ENCODE data around the gene PLA2G4B.

Gene PLA2G4B

DNA sequence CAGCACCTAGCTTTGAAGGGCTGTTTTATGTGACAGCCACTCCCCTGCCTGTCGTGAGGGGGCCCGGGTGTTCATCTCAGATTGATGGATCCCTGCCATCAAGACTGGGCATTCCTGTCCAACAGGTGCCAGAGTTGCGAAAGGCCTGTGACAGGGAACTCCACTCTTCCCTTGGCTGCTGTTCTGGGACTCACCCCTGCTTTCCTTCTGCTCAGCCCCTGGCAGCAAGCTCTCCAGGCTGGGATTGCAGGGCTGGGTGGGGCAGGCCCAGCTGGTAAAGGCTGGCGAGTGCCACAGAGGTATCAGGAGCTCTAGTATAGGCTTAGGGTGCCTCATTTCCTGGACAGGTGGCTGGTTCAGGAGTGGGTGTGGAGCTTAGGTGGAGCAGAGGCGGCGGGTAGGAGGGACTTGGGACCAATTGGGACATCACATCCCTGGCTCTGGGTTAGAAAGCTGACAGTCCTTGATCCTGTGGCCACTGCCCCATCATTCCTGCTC lies at the start of gene PLA2G4B:
PLA2G4B (plus strand) TSS at position 448 of the 498 bp plus-strand sequence. CDS start 67 bp downstream, outside the sequence.
- no peak for DNase-seq (ENCODE audit: low spot score)

DNA sequence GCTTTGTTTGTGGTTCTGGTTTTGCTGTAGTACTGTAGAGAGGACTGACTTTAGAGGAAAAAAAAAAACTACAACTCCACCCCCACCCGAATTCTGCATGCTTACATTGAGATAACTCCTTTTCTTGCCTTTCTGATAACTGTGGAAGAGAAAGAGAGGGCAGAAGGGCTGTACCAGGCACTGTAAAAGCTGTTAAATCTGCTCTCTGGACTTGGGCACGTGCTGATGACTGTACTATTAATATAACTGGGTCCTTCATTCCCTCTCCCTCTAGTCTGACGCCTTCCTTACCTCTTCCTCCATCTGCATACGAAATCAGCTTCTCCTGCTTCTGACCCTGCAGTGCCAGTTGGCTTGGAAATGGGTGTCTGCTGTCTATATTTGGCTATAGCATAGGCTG lies 49.4 kb upstream of the PLA2G4B start:
- DNase-seq (ENCODE audit: low spot score): no peak

DNA sequence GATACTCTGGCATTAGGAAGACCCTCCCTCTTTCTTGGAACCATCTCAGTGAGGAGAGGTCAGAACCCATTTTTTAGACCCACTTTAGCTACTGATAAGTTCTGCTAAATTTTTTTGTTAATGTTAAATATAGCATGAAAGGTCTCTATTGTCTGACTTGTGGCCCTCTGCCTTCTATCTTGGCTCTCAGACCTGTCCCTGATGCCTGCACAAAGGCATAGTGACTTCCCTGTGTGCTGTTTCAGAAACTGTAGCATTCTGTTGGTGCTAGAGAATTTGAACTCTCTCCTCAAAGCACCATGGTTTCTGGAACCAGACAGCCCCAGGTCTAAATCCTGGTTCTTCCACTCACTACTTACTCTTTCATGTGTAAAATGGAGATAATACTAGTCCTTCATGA lies 49.0 kb upstream of the PLA2G4B start:
- no peak for DNase-seq (ENCODE audit: low spot score)

DNA sequence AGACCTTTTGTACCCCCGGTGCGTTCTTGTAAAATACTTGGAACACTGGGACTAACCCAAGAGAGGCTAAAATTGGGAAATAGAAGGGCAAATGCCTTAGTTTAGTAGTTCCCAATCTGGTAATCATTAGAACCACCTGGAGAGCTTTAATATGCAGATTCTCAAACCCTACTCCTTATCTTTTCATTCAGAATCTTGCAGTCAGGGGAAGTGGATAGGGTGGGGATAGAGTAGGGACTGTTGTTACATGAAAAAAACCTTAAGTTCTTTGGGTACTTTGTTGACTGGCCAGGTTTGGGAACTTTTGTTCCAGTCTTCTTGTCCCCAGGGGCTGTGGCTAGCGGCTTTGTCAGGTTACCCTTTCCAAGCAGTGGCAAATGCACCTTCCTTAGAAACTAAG lies 48.5 kb upstream of the PLA2G4B start:
- no peak for DNase-seq (ENCODE audit: low spot score)

GRCh38 chr15:41790756-41791546 lies 47.7 kb upstream of the PLA2G4B start:
- no peak for DNase-seq (ENCODE audit: low spot score)

GRCh38 chr15:41791547-41791937 lies 47.1 kb upstream of the PLA2G4B start:
- DNase-seq (ENCODE audit: low spot score): no peak

GRCh38 chr15:41792000-41792637 lies 46.5 kb upstream of the PLA2G4B start:
- DNase-seq (ENCODE audit: low spot score): no peak

GRCh38 chr15:41794081-41794480 lies 44.6 kb upstream of the PLA2G4B start:
- no peak for DNase-seq (ENCODE audit: low spot score)

DNA sequence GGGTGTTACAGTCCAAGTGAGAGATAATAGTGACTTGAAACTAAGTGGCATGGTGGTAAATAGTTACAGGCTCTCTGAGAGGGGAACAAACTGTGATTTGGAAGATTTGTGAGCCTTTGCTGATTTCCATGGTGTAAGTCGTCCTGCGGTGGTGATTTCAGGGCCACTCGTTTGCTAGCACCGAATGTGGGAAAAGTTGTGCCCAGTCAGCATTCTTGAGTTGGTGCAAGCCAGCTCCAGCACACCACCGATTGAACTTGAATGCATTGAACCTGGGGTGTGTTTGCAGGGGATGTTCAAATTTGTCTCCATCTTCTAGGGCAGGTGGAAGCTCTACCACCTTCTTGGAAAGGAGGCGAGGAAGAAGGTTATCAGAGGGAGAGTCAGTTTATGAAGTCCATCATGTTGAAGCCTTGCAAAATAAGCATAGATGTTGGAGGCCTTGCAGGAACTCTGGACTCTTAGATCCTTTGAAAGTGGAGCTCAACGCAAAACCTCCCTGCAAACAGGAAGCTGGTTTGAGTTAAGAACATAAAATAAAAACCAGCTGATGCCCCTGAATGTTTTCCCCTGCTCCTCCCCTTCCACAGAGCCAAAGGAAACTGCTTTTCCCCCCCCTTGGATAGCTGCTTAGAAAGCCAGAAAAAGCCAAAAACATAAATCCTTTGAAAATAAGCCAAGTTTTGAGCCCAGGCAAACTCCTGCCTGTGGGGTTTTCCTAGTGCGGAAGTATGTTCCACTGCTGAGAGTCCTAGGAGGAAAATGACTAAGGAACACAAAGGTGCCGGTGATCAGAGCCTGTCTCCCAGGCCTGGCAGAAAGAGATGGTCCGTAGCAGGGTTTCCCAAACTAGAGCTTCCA lies 42.4 kb upstream of the PLA2G4B start:
- no peak for DNase-seq (ENCODE audit: low spot score)

GRCh38 chr15:41797201-41797944 lies 41.3 kb upstream of the PLA2G4B start:
- DNase-seq (ENCODE audit: low spot score): no peak

DNA sequence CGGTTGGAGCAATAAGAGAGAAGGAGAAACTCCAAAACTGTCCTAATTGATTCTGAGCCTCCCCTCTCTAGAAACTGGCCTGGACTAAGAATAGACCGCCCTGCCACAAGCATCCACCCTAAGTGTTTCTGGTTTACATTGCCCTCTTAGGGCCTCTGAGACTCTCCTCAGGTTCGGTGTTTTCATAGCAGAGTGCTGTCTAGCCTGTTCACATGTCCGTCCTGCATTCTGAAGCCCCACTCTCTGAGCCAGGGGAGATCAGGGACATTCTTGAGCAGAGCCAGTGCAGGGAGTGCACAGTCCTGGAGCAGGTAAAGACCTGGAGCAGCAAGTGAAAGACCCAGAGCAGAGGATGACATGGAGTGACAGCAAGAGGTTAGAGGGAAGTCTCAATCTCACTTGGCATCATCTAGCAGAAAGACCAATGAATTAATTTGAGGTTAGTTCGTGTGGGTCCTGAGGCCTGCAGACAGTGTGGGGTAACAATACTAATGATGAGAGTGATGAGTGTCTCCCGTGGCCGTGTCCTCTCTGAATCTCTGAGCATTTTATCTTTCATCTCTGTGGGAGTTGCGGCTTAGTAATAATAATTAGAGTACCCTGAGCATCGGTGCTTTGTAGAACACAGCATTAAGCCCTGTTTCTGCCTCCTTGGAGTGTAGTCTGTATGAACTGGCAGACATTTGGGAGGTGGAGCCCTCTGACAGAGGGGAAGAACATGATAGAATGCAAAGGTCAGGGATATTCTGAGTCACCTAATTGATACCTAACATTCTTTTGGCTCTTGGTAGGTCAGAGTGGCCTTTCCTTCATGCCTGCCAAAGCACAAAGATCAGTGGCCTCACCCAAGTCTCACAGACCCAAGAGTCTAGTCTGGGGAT lies 39.8 kb upstream of the PLA2G4B start:
- no peak for DNase-seq (ENCODE audit: low spot score)

DNA sequence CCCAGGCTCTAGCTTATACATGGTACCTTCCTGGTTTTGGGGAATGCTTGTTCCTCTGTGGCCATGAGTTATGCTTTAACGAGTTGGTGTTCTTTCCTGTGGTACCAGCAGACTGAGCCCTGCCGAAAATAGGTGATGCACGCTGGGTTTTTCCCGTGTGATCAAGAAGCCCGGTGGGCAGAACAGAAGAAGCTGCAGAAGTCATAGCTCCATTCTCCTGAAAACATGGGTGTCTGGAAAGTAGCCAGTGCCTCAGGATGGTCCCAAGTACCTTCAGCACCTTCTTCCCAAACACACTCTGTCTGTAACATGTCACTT lies 39.2 kb upstream of the PLA2G4B start:
- no peak for DNase-seq (ENCODE audit: low spot score)

DNA sequence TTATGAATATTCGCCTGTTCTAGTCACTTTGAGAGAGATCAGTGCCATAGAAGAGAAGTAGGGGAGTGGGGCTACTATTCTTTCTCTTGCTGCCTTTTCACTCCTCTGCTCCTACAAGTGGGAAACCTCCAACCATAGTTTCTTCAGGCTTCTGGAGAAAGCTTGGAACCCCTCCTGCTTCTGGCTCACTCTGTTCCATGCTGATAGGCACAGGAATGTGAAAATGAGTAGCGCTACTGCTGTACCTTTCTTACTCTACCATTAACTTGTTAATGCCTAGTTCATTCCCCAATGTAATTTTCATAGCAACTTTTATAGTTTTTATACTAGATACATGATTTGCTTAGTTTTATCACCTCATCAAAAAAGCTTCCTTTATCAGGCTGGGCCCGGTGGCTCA lies 37.5 kb upstream of the PLA2G4B start:
- DNase-seq (ENCODE audit: low spot score): no peak

DNA sequence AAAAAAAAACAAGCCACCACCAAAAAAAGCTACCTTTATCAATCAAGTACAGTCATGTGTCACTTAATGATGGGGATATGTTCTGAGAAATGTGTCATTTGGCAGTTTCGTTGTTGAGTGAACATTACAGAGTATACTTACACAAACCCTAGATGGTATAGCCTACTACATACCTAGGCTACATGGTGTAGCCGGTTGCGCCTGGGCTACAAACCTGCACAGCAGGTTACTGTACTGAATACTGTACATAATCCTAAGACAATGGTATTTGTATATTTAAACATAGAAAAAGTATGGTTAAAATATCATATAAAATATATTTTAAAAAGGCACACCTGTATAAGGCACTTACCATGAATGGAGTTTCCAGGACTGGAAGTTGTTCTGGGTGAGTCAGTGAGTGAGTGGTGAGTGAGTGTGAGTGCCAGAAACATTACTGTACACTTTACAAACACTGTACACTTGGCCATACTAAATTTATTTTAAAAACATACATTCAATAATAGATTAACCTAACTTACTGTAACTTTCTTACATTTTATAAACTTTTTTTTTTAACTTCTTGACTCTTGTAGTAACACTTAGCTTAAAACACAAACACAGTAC lies 36.7 kb upstream of the PLA2G4B start:
- no peak for DNase-seq (ENCODE audit: low spot score)

DNA sequence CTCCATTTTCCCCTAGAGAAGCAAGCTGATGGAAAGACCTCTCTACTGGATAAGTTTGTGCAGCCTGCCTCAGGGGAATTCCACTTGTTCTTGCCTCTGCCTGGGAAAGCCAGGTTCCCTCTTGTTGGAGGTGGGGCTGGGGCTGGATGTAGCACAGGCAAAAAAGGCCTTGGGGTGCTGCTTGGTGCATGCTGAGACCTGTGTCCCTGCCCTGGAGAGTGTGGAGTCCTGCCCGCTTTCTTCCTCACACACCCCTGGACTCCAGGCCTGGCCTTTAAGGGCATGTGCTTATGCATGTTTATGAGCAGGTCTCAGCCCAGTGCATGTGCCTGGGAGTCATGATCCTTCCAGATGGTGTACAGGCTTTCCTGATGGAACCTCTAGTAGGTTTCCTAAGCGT lies 34.3 kb upstream of the PLA2G4B start:
- DNase-seq (ENCODE audit: low spot score): no peak

GRCh38 chr15:41804916-41805666 lies 33.6 kb upstream of the PLA2G4B start:
- no peak for DNase-seq (ENCODE audit: low spot score)

GRCh38 chr15:41805711-41806110 lies 32.9 kb upstream of the PLA2G4B start:
- no peak for DNase-seq (ENCODE audit: low spot score)

- no peak for DNase-seq (ENCODE audit: low spot score)
These were observed 32.1 kb upstream of the PLA2G4B start for GRCh38 chr15:41806291-41807181.

GRCh38 chr15:41809121-41809520 lies 29.5 kb upstream of the PLA2G4B start:
- DNase-seq (ENCODE audit: low spot score): no peak

All from CD4-positive, alpha-beta T cell treated with Interleukin-2 at 100 ng/mL for 4 hours (primary cell).